ENCODE measurements around the gene AHSP.
A peak's percentile ranks its signal among the peaks of the same experiment; 100 is the strongest.

The AHSP gene

GRCh38 chr16:31508706-31509195 is 18.9 kb upstream of the AHSP start:
- peak overlapping the region; percentile 85 for H3K27ac ChIP-seq
- H3K36me3 ChIP-seq: no peaks in the 10 kb centered on the region
- DNase-seq: no peak
- peaks cover 8% of the 10 kb centered on the region for H3K9me3 ChIP-seq (ENCODE audit: severe bottlenecking)
- H3K27me3 ChIP-seq (ENCODE audit: insufficient read depth, low read depth, severe bottlenecking): peaks cover 23% of the 10 kb centered on the region
- TF ChIP-seq CTCF (IDR thresholded peaks at IDR 0.05; ENCODE audit: low read depth, low read length): no peak
- peak overlapping the region; percentile 76 for H3K4me3 ChIP-seq (ENCODE audit: low read depth, low read length)

DNA sequence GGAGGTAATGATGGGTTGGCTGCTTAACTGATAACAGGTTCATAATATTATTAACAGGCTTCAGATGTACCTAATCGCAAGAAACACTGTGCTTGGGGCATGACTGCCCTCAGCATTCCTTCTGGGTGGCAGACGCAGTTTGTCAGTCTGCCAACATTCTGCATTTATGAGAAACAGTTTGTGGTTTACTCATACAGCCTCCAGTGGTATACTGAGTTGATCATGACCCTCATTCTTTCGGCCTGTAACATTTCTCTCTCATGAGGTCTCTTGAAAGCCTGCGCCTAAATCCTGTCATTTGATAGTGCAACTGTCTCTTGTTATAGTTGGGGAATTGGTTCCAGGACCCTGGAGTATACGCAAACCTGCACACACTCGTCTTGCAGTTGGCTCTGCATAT is 14.6 kb upstream of the AHSP start:
- Histone ChIP-seq H3K9me3 (ENCODE audit: severe bottlenecking) (peaks cover 13% of the 10 kb centered on the region), H3K36me3 (no peaks in the 10 kb centered on the region), H3K27ac (no peak overlapping the region), H3K27me3 (ENCODE audit: insufficient read depth, low read depth, severe bottlenecking) (peaks cover 57% of the 10 kb centered on the region), H3K4me3 (ENCODE audit: low read depth, low read length) (no peak overlapping the region)
- no peak for DNase-seq
- no peak for TF ChIP-seq CTCF (IDR thresholded peaks at IDR 0.05; ENCODE audit: low read depth, low read length)

DNA sequence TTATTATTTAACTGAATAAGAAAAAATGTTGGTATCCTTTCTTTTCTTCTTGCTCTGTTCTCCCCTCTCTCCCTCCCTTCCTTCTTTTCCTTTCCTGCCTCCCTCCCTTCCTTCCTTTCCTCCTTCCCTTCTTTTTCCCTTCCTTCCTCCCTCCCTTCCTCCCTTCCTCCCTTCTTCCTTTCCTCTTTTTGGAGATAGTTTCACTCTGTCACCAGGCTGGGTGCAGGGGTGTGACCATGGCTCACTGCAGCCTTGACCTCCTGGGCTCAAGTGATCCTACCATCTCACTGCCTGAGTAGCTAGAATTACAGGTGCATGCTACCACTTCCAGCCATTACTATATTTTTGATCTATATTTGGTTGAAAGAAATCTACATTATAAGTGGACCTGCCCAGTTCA is 13.8 kb upstream of the AHSP start:
- no peak for TF ChIP-seq CTCF (IDR thresholded peaks at IDR 0.05; ENCODE audit: low read depth, low read length)

DNA sequence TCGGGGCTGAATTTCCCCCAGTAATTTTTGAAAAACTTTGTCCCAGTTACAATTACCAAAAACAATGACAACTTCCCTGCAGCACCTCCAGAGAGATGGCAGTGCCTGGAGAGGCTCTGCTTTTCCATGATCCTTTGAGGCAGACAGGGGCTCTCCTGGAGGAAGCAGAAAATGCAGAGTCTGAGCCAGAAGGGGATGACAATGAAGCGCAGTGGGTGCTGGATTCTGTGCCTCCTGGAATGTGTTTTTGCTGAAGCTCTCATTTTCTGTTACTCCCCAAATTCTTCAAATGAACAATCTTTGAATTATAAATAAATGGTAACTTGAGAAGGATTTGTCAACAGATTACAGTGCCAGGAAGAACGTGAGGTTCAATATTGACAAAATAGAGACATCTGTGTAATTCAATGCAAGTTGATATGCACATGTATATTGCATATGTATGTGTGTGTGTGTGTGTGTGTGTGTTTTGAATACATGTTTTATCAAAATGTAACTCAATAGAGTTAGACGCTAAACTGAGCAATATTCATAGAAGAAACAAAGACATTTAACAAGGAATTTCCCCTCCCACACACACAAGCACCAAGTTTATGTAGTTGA is 9.8 kb upstream of the AHSP start:
- no peak for DNase-seq

More for the DNA sequence above, 13.8 kb upstream of the AHSP start:
- Histone ChIP-seq H3K4me3 (ENCODE audit: low read depth, low read length) (no peak overlapping the region), H3K36me3 (no peaks in the 10 kb centered on the region), H3K27ac (no peak overlapping the region), H3K27me3 (ENCODE audit: insufficient read depth, low read depth, severe bottlenecking) (peaks cover 61% of the 10 kb centered on the region), H3K9me3 (ENCODE audit: severe bottlenecking) (peaks cover 13% of the 10 kb centered on the region)
- no peak for DNase-seq

DNA sequence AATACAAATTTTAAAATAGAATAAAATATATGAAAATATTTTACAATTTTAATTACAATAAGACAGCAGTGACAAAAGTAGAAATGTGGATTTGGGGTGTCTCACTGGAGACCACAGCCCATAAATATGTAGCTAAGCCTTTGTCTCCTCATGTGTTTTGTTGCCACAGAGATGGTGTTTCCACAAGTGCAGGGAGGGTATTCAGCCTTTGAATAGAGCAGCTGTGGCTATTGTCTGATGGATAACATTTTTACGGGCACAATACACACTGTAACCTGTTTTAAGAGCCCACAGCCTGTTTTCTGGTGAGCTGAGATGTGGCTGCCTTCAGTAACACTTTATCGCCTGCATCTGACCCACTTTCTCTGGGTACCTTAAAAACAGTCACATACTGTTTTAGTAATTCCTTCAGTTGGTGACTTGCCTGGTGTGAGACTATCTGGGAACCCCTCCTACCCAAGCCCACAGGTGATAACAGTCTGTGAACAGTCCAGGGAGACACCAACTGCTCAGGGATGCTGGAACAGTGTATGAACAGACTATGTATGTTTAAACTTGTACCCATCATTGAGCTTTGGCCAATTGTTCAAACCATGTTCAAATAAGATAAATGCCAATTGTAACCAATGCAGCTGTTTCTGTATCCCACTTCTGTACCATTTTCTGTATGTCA is 7.8 kb upstream of the AHSP start:
- DNase-seq: no peak
- peaks cover 5% of the 10 kb centered on the region for H3K9me3 ChIP-seq (ENCODE audit: severe bottlenecking)
- H3K27me3 ChIP-seq (ENCODE audit: insufficient read depth, low read depth, severe bottlenecking): peaks cover 73% of the 10 kb centered on the region
- H3K4me3 ChIP-seq (ENCODE audit: low read depth, low read length): no peak overlapping the region
- H3K27ac ChIP-seq: no peak overlapping the region
- no peaks in the 10 kb centered on the region for H3K36me3 ChIP-seq
- no peak for TF ChIP-seq CTCF (IDR thresholded peaks at IDR 0.05; ENCODE audit: low read depth, low read length)

More for the DNA sequence above, 9.8 kb upstream of the AHSP start:
- TF ChIP-seq CTCF (IDR thresholded peaks at IDR 0.05; ENCODE audit: low read depth, low read length): no peak
- Histone ChIP-seq H3K27ac (no peak overlapping the region), H3K9me3 (ENCODE audit: severe bottlenecking) (peaks cover 5% of the 10 kb centered on the region), H3K36me3 (no peaks in the 10 kb centered on the region), H3K27me3 (ENCODE audit: insufficient read depth, low read depth, severe bottlenecking) (peaks cover 77% of the 10 kb centered on the region), H3K4me3 (ENCODE audit: low read depth, low read length) (no peak overlapping the region)

Data from WERI-Rb-1 (cell line).